Measurements from ENCODE around the gene ENTPD2.
A peak's percentile ranks its signal among the peaks of the same experiment; 100 is the strongest.
"Not testable (repeated sequence)": the region's sequence is repeated elsewhere in the genome, so short reads cannot be mapped to it uniquely, and the experiment has no call there.

The ENTPD2 gene

GRCh38 chr9:137063311-137064026 is 9.6 kb upstream of the ENTPD2 start:
- DNase-seq = no peak

GRCh38 chr9:137062798-137063197 is 8.9 kb upstream of the ENTPD2 start:
- not testable (repeated sequence) for DNase-seq

GRCh38 chr9:137062384-137062783 is 8.5 kb upstream of the ENTPD2 start:
- DNase-seq = no peak

GRCh38 chr9:137058521-137059234 is 4.8 kb upstream of the ENTPD2 start:
- DNase-seq = no peak

- no peak for DNase-seq
These were observed 3.7 kb upstream of the ENTPD2 start for GRCh38 chr9:137057545-137057944.

- no peak for DNase-seq
These were observed 3.0 kb upstream of the ENTPD2 start for GRCh38 chr9:137056739-137057415.

GRCh38 chr9:137055385-137056364 is 1.8 kb upstream of the ENTPD2 start:
- no peak for DNase-seq

GRCh38 chr9:137054932-137055384 is 1.1 kb upstream of the ENTPD2 start:
- no peak for DNase-seq

- DNase-seq = no peak
These were observed 590 bp downstream of the ENTPD2 start for GRCh38 chr9:137052998-137053943.

- no peak for DNase-seq
These were observed 1.6 kb downstream of the ENTPD2 start for GRCh38 chr9:137052293-137052692.

- DNase-seq = no peak
These were observed 2.6 kb downstream of the ENTPD2 start for GRCh38 chr9:137051145-137051724.

GRCh38 chr9:137050570-137050969 is 3.3 kb downstream of the ENTPD2 start:
- no peak for DNase-seq

GRCh38 chr9:137049544-137050449 is 4.1 kb downstream of the ENTPD2 start:
- peak; percentile 42 for DNase-seq

- DNase-seq = no peak
These were observed 5.0 kb downstream of the ENTPD2 start for GRCh38 chr9:137048655-137049543.

- peak; percentile 82 for DNase-seq
These were observed 7.6 kb downstream of the ENTPD2 start, which contains the start of gene NPDC1 for GRCh38 chr9:137046088-137046787. NPDC1 (minus strand) TSS chr9:137046177; CDS start chr9:137045989, 188 bp downstream.

GRCh38 chr9:137045294-137046087 is 8.4 kb downstream of the ENTPD2 start:
- DNase-seq = no peak
